ENCODE measurements around the gene ZNF33A. TPM values are rescaled to one million over a fixed set of nuclear protein-coding genes. Genes with fewer than 3 reads are reported as not detected.

Gene ZNF33A
- total and polyA plus RNA-seq, 10 of the 15 experiments (the other 5 are each of a cell fraction or from before 2014, with no cell fraction given): 9.8 to 29.9 (median 18.3) TPM

DNA sequence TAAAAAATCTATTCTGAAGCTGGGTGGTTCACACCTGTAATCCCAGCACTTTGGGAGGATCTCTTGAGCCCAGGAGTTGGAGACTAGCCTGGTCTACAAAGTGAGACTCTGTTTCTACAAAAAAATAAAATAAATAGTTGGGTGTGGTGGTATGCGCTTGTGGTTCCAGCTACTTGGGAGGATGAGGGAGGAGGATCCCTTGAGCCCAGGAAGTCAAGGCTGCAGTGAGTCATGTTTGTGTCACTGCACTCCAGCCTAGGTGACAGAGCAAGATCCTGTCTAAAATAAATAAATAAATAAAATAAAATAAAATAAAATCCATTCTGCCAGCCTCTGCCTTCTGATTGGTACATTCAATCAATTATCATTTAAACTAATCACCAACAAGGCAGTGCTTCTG is 17.5 kb downstream of the ZNF33A start (continued):
- TF ChIP-seq SPI1 (IDR thresholded peaks at IDR 0.05; ENCODE audit: borderline replicate concordance, insufficient read depth, low read depth, low read length) (no peak), NR2C2 (IDR thresholded peaks at IDR 0.05; ENCODE audit: borderline replicate concordance, control insufficient read depth, insufficient read length, low read depth) (no peak)
- TF ChIP-seq, protein P1, sequence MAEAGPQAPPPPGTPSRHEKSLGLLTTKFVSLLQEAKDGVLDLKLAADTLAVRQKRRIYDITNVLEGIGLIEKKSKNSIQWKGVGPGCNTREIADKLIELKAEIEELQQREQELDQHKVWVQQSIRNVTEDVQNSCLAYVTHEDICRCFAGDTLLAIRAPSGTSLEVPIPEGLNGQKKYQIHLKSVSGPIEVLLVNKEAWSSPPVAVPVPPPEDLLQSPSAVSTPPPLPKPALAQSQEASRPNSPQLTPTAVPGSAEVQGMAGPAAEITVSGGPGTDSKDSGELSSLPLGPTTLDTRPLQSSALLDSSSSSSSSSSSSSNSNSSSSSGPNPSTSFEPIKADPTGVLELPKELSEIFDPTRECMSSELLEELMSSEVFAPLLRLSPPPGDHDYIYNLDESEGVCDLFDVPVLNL (IDR thresholded peaks at IDR 0.05; ENCODE audit: low read depth, low read length): no peak
- TF ChIP-seq, protein P2, sequence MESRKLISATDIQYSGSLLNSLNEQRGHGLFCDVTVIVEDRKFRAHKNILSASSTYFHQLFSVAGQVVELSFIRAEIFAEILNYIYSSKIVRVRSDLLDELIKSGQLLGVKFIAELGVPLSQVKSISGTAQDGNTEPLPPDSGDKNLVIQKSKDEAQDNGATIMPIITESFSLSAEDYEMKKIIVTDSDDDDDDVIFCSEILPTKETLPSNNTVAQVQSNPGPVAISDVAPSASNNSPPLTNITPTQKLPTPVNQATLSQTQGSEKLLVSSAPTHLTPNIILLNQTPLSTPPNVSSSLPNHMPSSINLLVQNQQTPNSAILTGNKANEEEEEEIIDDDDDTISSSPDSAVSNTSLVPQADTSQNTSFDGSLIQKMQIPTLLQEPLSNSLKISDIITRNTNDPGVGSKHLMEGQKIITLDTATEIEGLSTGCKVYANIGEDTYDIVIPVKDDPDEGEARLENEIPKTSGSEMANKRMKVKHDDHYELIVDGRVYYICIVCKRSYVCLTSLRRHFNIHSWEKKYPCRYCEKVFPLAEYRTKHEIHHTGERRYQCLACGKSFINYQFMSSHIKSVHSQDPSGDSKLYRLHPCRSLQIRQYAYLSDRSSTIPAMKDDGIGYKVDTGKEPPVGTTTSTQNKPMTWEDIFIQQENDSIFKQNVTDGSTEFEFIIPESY (IDR thresholded peaks at IDR 0.05): no peak
- TF ChIP-seq, protein P3, sequence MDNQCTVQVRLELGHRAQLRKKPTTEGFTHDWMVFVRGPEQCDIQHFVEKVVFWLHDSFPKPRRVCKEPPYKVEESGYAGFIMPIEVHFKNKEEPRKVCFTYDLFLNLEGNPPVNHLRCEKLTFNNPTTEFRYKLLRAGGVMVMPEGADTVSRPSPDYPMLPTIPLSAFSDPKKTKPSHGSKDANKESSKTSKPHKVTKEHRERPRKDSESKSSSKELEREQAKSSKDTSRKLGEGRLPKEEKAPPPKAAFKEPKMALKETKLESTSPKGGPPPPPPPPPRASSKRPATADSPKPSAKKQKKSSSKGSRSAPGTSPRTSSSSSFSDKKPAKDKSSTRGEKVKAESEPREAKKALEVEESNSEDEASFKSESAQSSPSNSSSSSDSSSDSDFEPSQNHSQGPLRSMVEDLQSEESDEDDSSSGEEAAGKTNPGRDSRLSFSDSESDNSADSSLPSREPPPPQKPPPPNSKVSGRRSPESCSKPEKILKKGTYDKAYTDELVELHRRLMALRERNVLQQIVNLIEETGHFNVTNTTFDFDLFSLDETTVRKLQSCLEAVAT (IDR thresholded peaks at IDR 0.05): no peak
- TF ChIP-seq, protein P4, sequence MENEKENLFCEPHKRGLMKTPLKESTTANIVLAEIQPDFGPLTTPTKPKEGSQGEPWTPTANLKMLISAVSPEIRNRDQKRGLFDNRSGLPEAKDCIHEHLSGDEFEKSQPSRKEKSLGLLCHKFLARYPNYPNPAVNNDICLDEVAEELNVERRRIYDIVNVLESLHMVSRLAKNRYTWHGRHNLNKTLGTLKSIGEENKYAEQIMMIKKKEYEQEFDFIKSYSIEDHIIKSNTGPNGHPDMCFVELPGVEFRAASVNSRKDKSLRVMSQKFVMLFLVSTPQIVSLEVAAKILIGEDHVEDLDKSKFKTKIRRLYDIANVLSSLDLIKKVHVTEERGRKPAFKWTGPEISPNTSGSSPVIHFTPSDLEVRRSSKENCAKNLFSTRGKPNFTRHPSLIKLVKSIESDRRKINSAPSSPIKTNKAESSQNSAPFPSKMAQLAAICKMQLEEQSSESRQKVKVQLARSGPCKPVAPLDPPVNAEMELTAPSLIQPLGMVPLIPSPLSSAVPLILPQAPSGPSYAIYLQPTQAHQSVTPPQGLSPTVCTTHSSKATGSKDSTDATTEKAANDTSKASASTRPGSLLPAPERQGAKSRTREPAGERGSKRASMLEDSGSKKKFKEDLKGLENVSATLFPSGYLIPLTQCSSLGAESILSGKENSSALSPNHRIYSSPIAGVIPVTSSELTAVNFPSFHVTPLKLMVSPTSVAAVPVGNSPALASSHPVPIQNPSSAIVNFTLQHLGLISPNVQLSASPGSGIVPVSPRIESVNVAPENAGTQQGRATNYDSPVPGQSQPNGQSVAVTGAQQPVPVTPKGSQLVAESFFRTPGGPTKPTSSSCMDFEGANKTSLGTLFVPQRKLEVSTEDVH (IDR thresholded peaks at IDR 0.05; ENCODE audit: low read depth, partially characterized antibody): no peak
